NCI-H1092 treated with DMSO at 0.1 percent for 48 hours (cell line): ENCODE results near the gene TXNDC9.
"Not testable (repeated sequence)": the region's sequence is repeated elsewhere in the genome, so short reads cannot be mapped to it uniquely, and the experiment has no call there.

Experiments
- DNase-seq: peaks from one replicate; lab custom pipeline; 2025; lab: John Stamatoyannopoulos, UW

The TXNDC9 gene

DNA sequence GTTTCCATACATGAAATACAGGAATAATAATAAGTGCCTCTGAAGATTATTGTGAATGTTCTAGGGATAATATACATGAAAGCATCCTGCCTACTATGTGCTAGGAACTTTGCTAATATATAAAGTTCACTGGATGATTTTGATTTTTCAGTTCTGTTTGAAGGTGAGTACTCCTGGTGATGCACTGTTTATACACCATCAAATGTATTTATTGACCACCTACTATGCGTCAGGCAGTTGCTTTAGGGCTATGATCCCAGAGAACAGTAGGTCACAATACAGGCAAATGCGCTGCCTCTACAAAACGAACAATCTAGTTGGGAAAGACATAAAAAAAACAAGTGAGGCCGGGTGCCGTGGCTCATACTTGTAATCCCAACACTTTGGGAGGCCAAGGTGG is 10.7 kb downstream of the TXNDC9 start:
- no peak for DNase-seq

GRCh38 chr2:99317873-99318200 is 18.3 kb downstream of the TXNDC9 start:
- DNase-seq = not testable (repeated sequence)

- no peak for DNase-seq
Measured at GRCh38 chr2:99317161-99317872, 18.8 kb downstream of the TXNDC9 start.

- DNase-seq = not testable (repeated sequence)
Measured at GRCh38 chr2:99301097-99301496, 35.0 kb downstream of the TXNDC9 start, which contains the start of gene LYG1. LYG1 (minus strand) TSS chr2:99301197; CDS start chr2:99295670, 5,527 bp downstream.

- no peak for DNase-seq
Measured at GRCh38 chr2:99299580-99299979, 36.6 kb downstream of the TXNDC9 start.

GRCh38 chr2:99297994-99298393 is 38.1 kb downstream of the TXNDC9 start:
- DNase-seq = no peak

GRCh38 chr2:99285526-99285925 is 50.6 kb downstream of the TXNDC9 start:
- no peak for DNase-seq

GRCh38 chr2:99279969-99280695 is 56.0 kb downstream of the TXNDC9 start:
- no peak for DNase-seq

DNA sequence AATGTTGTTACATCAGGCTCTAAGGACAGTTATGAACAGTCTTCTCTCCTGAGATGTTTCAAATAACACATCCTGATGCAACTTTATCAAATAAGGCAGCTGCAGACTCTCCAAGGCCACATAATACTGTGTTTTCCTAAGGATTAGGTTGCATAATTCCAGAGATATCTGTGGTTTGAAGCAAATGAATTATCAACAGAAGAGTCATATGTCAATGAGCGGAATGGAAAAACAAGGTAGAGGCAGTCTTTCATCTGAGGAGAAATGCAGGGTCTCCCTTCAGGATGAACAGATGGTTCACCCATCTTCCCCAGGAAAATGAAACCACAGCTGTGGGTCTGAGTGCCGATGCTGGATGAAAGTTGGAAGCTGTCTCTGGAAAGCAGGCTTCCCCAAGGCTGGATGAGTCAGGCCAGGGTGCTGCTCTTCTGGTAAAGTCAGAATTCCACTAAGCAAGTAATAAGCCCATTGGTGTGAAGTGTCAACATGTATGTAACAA is 57.3 kb downstream of the TXNDC9 start:
- DNase-seq = no peak

DNA sequence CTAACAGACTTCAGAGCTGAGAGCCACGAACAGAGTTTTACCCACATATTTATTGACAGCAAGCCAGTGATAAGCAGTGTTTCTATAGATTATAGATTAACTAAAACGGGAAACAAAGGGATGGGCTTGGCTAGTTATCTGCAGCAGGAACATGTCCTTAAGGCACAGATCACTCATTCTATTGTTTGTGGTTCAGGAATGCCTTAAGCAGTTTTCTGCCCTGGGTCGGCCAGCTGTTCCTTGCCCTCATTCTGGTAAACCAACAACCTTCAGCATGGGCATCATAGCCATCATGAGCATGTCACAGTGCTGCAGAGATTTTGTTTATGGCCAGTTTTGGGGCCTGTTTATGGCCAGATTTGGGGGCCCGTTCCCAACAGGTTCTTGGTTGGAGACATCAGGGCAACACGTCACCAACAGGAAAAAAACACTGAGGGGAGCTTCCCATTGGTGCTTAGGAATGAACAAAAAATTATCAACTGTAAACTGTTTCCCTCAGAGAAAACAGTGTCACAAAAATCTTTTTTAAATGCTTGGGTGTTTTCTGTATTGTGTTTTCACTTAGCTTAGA is 57.9 kb downstream of the TXNDC9 start:
- DNase-seq = not testable (repeated sequence)

- no peak for DNase-seq
Measured at GRCh38 chr2:99275882-99276281, 60.3 kb downstream of the TXNDC9 start.
